Sciatic nerve (tissue), 2 donors: Measurements from ENCODE around the gene AR. TPM values are rescaled to one million over a fixed set of nuclear protein-coding genes. Genes with fewer than 3 reads are reported as not detected.
A peak's percentile ranks its signal among the peaks of the same experiment; 100 is the strongest.
"Not testable (repeated sequence)": the region's sequence is repeated elsewhere in the genome, so short reads cannot be mapped to it uniquely, and the experiment has no call there.

Experiments
- ATAC-seq: fragments of 200-7000 bp; cut with Tn5 transposase; one replicate; pipeline ENCODE4 v1.9.1; 2020; ENCODE audit warnings: mild to moderate bottlenecking, moderate library complexity
- DNase-seq: peaks from one replicate; pipeline ENCODE4 v3.0.0-alpha.2; 2020; ENCODE audit warnings: low spot score
- intact Hi-C: fragments of 100-400 bp; cut with DNase I; formaldehyde crosslinking; loops from one replicate; pipeline ENCODE4 v1.14.2; 2022
- total RNA-seq: library from RNA; stranded (reverse); fragmentation: NEBNext Ultra II Directional; extraction: Animal tissue kit (Norgen Biotek cat#: 25700); gene quantifications from one replicate; pipeline ENCODE4 v1.2.1, GENCODE V29; 2021
- donor health status: DM: no; HTN: no; CAD: no.
- donor health status: DM: no; HTN: no; CAD: no.

Gene AR
- total RNA-seq, 1 donor from 2014 or later, result 13.1 TPM

- DNase-seq (no peak), ATAC-seq (no peak)
- intact Hi-C loops, result no loop called here
These were observed 75.4 kb downstream of the AR start for GRCh38 chrX:67619253-67619652.

DNA sequence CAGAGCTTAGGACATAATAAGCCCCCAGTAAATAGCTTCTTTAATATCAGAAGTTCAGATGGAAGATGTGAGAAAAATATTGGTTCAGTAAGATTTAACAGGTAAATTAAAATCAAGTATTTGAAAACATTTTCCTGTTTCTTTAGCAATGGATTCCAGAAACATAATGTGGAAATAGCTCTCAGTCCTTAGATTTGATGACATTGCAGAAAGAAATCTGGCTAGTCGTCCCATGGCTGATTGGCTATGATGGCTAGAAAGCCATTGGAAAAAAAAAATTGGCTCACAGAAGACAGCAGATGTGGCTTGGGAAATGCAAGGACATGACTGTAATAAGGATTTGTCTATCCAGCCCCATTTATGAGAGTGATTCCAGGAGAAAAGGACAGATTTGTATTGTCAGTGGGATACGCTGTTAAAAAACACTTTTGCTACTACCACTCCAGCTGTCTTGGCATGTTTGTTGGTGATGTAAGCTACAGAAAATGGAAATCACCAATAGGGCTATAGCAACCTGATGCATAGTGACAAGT, 78.3 kb downstream of the AR start:
- intact Hi-C loops, result no loop called here
- DNase-seq (no peak), ATAC-seq (no peak)

DNA sequence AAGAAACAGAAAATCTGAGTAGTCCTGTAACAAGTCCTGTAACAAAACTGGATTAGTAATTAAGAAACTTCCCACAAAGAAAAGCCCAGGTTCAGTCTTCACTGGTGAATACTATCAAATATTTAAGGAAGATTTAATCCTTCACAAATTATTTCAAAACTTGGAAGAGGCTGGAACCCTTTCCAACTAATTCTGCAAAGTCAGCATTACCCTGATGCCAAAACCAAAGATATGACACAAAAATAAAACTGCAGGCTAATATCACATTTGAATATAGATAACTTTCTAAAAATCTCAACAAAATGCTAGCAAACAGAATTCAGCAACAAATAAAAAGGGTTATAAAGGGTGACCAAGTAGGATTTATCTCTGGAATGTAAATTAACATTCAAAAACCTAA, 80.5 kb downstream of the AR start:
- intact Hi-C loops, result no loop called here
- DNase-seq (no peak), ATAC-seq (no peak)

- intact Hi-C loops, result no loop called here
- no peak for DNase-seq
- ATAC-seq, result no peak
These were observed 91.6 kb downstream of the AR start for GRCh38 chrX:67635424-67635823.

GRCh38 chrX:67636532-67636931, 92.7 kb downstream of the AR start:
- intact Hi-C loops, result no loop called here
- ATAC-seq (no peak), DNase-seq (no peak)

DNA sequence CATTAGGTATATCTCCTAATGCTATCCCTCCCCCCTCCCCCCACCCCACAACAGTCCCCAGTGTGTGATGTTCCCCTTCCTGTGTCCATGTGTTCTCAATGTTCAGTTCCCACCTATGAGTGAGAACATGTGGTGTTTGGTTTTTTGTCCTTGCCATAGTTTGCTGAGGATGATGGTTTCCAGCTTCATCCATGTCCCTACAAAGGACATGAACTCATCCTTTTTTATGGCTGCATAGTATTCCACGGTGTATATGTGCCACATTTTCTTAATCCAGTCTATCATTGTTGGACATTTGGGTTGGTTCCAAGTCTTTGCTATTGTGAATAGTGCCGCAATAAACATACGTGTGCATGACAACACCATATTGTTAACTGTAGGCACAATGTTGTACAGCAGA, 93.5 kb downstream of the AR start:
- not testable (repeated sequence) for ATAC-seq

DNA sequence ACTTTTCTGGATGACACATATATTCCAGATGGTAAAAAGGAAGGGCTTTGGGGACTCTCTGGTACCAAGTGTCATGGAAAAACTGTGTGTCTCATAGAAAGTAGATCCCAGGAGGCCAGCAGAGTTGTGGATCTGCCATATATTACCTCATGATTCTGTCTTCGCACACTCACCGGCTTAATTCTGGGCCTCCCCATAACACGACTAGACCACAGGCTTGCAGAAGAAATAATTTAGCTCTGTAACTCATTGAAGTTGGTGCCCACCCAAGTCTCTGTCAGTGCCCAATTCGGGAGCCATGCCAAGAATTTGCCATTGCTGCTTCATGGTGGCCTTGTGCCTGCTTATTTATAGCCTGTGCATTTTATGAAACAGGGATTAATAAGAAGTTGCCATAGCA, 104.5 kb downstream of the AR start:
- intact Hi-C loops, result no loop called here
- ATAC-seq, result no peak
- DNase-seq, result no peak

More for the DNA sequence above, 93.5 kb downstream of the AR start:
- intact Hi-C loops, DNase-seq: not testable (repeated sequence)

DNA sequence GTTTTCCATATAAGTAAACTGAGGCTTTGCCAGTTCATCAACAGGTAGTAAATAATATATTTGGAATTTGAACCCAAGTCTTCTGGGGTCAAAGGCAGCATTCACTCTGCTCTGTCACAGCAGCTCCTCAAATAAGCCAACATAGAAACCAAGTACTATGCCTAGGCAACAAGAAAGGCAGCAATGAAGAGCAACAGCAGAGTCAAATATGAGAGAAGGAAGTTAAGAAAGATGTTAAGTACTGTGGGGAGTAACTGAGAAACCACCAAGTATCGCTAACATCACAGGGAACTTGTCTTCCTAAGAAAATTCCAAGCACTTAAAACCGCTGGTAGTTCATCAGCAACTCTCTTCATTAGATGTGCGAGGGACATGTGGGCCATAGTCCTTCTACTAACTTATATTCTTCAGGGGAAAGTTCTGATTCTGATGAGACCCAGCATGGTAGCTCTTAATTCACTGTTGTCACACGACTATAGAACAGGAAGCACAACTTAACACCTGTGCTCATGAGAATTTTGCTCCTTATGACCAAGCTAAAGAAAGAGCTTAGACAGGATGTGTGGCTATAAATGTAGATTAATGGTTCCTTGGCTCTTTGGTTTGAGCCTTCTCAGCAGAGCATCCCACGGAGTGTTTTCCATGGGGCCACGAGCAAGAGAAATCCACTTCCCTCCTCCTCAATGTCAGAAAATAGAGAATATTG, 107.8 kb downstream of the AR start:
- no peak for ATAC-seq
- DNase-seq, result no peak
- intact Hi-C loops, result no loop called here

DNA sequence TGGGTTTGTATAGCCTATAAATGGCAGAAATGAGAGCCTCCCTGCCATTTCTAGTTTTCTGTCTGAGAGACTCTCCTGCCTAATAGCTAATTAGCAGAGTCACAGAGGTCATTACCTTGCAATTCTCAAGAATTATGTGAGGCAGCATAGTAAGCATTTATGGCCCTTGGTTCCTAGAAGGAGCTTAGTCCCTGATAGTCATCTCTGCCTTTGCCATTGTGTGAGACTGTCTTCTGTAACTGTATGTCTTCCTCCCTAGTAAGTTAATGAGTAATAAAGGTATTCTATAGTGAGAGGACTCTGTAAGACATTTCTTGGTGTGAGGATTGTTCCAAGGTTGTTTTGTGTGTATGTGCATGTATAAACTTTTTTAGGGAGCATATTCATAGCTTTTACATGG, 108.7 kb downstream of the AR start:
- DNase-seq (no peak), ATAC-seq (no peak)
- intact Hi-C loops, result no loop called here

DNA sequence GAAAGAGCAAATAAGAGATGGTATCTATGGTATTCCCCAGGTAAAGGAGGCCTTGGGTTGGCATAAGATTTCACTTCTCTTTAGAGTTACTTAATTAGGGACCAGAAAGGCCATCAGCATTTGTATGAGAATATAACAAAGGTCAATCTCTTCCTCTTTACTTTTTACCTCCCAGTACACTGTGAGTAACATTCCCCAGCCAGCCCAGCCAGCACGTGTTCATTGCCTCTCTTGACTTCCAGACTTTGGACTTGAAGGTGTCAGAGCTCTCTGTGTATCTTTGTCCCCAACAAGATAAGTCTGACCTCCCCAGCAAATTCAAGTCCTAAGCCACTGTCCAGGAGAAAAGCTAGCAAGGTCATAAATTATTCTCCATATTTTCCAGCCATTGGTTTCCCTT, 110.5 kb downstream of the AR start:
- intact Hi-C loops, result no loop called here
- DNase-seq, result no peak
- ATAC-seq, result no peak

DNA sequence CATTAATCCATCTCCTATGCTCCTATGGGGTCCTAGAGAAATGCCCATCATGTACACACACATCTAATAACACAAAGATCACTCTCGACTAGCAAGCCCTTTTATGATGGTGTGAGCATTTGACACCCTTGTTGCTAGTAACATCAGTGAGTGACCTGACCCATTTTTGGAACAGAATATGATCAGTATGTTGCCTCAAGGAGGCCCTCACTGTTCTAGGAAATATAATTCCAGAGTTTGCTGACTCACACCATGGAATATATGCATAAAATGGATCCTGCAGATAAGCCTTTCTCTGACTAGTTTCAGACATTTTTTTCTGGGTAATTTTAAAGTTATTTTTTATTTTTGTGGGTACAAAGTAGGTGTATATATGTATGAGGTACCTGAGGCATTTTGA, 121.8 kb downstream of the AR start:
- ATAC-seq (no peak), DNase-seq (no peak)
- intact Hi-C loops, result no loop called here

DNA sequence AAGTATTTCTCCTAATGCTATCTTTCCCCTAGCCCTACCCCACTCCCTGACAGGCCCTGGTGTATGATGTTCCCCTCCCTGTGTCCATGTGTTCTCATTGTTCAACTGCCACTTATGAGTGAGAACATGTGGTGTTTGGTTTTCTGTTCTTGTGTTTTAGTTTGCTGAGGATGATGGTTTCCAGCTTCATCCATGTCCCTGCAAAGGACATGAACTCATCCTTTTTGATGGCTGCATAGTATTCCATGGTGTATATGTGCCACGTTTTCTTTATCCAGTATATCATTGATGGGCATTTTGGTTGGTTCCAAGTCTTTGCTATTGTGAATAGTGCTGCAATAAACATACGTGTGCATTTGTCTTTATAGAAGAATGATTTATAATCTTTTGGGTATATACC, 126.9 kb downstream of the AR start:
- ATAC-seq, DNase-seq, intact Hi-C loops: not testable (repeated sequence)

DNA sequence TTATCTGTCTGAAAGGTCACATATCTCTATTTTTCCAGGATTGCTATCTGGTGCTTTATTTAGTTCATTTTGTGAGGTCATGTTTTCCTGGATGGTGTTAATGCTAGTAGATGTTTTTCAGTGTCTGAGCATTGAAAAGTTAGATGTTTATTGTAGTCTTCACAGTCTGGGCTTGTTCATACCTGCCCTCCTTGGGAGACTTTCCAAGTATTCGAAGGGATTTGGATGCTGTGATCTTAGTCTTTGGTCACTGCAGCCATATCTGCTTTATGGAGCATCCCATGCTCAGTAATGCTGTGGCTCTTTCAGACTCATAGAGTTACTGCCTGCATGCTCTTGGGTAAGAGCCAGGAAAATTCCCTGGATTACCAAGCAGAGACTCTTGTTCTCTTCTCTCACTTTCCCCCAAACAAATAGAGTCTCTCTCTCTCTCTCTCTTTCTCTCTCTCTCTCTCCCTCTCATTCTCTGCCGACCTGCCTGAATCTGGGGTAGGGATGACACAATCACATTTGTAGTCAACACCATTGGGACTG, 130.0 kb downstream of the AR start:
- no peak for ATAC-seq
- DNase-seq, result no peak
- intact Hi-C loops, result no loop called here

DNA sequence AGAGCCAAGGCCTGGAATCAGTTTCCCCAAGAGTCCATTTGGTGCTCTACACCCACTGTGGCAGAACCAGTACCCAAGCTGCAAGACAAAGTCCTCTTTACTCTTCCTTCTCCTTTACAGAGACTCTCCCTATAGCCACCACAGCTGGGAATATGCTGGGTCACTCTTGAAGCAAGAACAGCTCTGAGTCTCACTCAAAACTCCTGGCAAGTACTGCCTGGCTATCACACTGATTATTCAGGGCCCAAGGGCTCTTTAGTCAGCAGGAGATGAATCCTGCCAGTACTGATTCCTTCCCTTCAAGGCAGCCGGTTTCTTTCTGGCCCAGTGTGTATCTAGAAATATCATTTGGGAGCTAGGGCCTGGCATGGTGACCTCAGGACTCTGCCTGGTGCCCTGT, 130.9 kb downstream of the AR start:
- DNase-seq, result no peak
- intact Hi-C loops, result no loop called here

DNA sequence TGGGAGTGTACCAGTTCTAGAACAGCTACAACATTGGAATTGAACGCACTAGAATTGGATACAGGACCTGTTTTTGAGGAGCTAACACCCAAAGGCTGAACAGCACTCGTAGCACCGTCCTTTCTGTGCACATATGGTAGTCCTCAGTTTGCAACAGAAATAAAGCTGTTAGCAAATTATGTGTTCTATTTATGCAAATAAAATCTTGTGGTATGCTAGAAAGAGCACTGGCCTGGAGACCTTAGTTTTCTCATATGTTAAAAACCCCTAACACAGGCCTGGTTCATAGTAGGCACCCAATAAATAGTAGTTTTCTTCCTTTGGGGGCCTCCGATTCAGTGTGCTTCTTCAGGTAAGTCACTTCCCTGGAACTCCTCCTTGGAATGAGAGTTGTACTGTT, 140.3 kb downstream of the AR start:
- DNase-seq (no peak), ATAC-seq (no peak)
- intact Hi-C loops, result no loop called here

More for the DNA sequence above, 130.9 kb downstream of the AR start:
- no peak for ATAC-seq

- ATAC-seq, result no peak
- intact Hi-C loops, result loop anchor here (2.0 kb wide), 1 partner anchor 35 kb away; no protein-coding TSS in a partner anchor
- DNase-seq, result no peak
These were observed 148.4 kb downstream of the AR start for GRCh38 chrX:67692246-67692645.

GRCh38 chrX:67693928-67694327, 150.1 kb downstream of the AR start:
- DNase-seq (no peak), ATAC-seq (peak; percentile 32)
- intact Hi-C loops, result loop anchor here (2.0 kb wide), 1 partner anchor 37 kb away; no protein-coding TSS in a partner anchor

GRCh38 chrX:67697452-67697851, 153.6 kb downstream of the AR start:
- intact Hi-C loops, result no loop called here
- ATAC-seq, result no peak
- no peak for DNase-seq

DNA sequence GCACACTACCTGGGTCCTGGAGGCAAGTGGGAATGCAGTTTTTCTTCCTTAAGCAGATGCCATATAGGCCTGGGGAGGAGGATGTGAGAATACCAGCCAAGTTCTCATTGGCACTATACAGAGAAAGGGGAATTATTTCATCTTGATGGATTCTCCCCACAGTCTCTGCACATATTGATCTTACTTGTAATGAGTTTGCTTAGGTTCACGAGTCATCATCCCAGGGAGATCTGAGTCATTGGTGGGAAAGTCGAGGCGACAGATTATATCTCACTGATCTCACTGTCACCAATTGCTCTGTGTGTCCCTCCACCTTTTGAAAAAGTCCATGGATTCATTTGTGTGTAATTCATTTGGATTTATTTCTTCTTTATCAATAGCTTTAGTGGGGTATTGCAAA, 156.8 kb downstream of the AR start:
- ATAC-seq (no peak), DNase-seq (no peak)
- intact Hi-C loops, result no loop called here

GRCh38 chrX:67714004-67714403, 170.2 kb downstream of the AR start:
- intact Hi-C loops, result no loop called here
- no peak for DNase-seq
- ATAC-seq, result no peak

GRCh38 chrX:67717571-67717970, 173.8 kb downstream of the AR start:
- ATAC-seq, result no peak
- intact Hi-C loops, result no loop called here
- no peak for DNase-seq
